HG03432 (cell line): ENCODE results near the gene TMED10.
"Not testable (repeated sequence)": the region's sequence is repeated elsewhere in the genome, so short reads cannot be mapped to it uniquely, and the experiment has no call there.

Source experiments
- ATAC-seq: cut with Tn5 transposase; IDR thresholded peaks from one replicate; pipeline ENCODE4 v1.9.1; 2021; ENCODE audit warnings: mild to moderate bottlenecking, moderate library complexity; ENCODE audit not compliant: unreplicated experiment

The TMED10 gene

DNA sequence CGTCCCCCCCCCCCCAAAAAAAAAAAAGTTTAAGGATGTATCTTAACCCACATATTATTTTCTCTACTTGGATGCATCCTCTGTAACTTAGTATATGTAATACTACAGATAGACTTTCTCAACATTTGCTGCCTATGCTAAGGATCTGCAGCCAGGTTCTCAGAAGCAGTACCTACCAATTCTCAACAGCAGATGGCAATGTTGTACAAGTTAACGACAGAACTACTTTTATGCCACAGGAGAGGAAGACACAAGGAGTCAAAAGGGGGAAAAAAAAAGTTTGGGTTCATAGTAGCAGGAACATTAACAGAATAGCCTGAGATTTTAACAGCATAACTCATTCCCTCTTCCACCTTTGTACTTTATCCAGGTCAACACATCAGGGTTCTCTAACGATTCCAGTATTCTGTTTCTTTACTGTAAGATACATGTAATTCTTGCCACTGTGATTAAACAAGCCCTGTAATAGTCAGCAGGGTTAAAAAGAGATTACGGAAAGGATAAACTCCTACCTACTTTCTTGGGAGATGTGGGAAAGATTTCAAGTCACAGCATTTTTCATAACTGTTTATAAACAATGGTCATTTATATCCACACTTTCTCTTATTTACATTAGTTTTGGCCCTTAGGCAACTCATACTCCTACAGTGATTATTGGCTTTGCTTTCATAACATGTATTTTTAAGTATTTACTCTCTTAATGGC is 43.9 kb downstream of the TMED10 start:
- no peak for ATAC-seq

DNA sequence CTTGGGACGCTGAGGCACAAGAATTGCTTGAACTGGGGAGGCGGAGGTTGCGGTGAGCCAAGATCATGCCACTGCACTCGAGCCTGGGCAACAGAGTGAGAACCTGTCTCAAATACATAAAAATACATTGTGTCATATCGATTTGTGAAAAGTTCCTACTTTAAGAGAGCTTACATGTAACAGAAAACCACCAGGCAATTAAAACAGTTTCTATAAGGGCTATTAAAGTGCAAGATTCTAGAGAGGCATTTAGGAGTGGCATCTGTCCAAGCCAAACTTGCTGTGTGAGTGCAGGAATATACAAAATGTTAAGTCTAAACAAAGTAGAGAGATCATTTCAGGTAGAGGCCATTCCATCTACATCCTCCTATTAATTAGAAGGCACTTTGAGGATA is 47.8 kb downstream of the TMED10 start:
- no peak for ATAC-seq

DNA sequence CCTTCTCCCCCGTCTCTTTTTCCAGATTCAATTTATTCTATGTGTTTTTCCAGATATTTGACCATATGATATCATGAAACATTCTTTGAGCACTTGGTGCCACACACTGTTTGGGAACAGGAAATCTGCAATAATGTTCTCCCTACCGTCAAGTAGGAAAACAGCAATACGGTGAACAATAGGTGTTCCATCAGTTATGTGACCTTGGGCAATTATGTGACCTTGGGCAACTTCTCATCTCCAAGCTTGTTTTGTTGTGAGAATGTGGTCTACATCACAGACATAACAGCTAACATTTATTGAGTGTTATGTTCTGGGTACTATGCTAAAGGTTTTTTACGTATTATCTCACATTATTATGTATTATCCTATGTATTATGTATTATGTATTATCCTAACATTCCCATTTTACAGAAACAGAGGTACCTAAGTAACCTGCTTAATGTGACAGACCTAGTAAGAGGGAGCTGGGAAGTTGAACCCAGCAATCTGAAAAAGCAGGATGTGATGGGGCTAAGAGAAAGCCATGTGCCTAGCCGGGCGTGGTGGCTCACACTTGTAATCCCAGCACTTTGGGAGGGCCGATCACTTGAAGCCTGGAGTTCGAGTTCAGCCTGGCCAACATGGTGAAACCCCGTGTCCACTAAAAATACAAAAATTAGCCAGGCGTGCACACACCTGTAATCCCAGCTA is 48.4 kb downstream of the TMED10 start:
- no peak for ATAC-seq

- ATAC-seq: not testable (repeated sequence)
These were observed 49.0 kb downstream of the TMED10 start for GRCh38 chr14:75127474-75127820.

DNA sequence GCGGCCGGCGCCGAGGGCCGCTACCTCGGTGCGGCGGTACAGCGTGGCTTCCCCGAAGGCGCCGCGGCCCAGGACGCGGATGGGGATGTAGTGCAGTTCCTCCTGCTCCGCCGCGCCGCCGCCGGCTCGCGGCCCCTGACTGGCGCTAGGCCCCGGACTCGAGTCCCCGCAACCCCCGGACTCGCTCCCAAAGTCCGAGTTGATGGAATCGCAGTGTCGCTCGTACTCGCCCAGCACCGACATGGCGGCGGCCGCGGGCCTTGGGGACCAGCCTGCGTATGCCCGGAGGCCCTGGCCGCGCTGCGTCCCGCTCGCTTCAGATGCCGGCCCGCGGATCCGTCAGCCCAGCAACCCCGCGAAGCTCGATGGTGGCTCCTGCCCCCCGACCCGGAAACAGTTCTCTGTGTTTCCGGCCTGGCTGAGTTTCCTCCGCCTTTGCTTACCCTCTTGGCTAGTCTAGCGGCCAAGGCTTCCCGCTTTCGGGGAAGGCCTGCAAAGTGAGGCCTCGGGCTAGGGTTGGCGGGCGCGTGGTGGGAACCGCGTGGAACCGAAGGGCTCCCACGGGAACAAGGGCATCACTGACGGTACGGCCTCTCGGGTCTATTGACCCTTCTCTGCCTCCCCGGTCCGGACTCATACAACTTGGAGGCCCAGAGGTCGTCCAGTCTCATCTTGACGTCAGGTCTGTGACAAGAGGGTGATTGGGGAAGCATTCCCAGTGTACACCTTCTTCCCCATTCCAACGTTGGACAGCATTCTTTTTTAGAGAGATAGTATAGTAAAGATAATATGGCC is 49.5 kb downstream of the TMED10 start, which contains the start of gene NEK9:
Gene NEK9 (minus strand): TSS at position 370 of the 795 bp plus-strand sequence. CDS start 127 bp downstream, at position 243.
- peak; percentile 89 for ATAC-seq

- no peak for ATAC-seq
These were observed 50.3 kb downstream of the TMED10 start for GRCh38 chr14:75126121-75126544.

DNA sequence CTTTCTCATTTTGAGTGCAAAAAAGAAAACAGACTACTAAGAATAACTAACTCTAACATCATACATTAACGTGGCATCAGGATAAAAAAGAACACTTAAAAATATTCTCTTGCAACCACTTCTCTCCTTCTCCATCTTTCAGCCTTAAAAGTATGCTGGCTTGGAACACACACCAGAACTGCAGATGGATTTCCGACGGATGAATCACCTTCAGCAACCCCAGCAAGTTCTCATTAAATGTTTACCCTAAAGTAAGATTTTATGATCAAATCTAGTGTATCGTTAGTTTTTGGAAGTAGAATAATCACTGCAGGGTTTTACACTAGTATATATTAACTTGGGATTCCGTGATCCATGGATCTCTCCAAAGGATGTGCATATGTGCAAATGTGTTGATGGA is 50.8 kb downstream of the TMED10 start:
- ATAC-seq: no peak

DNA sequence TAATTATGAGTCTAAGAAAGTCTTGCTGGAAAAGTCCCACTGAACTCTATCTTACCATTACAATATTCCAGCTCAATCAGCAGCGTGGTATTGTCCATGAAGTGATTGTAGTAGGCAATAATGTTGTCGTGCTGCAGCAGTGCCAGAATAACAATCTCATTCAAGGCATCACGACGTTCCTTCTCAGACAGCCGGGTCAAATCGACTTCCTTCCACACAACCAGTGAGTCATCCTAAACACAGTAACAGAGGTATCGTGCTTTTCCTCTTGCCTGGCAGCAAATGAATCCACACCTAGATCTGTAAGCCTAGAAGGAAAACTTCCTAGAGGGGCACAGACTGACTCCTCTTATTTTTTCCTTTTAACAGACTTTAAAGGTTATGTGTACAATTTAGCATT is 52.4 kb downstream of the TMED10 start:
- no peak for ATAC-seq

DNA sequence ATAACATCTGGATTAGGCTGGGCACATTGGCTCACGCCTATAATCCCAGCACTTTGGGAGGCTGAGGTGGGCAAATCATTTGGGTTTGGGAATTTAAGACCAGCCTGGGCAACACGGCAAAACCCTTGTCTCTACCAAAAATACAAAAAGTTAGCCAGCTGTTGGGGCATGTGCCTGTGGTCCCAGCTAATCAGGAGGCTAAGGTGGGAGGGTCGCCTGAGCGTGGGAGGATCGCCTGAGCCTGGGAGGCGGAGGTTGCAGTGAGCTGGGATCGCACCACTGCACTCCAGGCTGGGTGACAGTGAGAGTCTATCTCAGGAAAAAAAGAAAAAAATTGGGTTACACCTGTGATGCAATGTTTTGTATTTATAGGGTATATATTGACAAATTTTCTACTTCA is 54.9 kb downstream of the TMED10 start:
- ATAC-seq: no peak

DNA sequence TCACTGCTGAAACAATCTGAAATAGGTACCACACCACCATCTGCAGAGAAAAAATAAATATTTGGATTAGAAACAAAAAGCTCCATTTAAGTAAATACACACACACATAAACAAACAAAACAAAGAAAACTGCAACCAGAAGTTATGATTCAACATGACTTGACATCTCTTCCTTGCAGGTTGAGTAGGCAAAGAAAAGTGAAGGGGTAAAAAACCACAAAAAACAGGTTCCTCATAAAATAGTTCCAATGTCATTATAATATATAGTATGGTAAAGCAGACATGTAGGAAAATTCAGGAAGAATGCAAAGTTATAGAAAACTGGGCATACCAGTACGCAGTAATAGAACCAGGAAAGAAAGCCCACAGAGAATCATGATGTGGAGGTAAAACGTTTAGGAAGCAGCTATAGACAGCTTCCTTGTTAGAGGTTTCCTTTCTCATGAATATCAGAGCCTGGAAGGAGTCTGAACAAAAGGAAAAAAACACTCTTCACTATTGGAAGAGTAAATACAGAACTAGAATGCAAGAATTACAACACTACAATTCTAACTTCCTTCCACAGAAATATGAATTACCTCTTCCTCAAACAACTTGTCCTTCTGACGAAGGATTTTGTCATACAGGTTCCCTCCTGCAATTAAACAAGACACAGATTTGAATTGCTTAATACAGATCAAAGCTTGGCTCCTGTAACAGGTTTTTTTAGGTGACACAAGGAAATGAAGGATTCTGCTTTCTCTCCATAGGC is 55.7 kb downstream of the TMED10 start:
- ATAC-seq: no peak

DNA sequence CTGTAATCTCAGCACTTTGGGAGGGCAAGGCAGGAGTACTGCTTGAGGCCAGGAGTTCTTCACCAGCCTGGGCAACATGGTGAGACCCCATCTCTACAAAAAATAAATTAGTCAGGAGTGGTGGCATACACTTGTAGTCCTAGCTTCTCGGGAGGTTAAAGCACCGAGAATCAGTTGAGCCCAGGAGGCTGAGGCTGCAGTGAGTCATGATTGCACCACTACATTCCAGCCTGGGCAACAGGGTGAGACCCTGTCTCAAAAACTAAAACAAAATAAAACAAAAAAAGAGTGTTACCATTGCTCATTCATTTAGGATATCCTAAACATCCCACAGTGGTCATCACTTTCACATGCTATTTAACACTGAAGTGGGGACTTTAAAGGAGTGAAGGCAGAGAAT is 57.4 kb downstream of the TMED10 start:
- ATAC-seq: no peak

- no peak for ATAC-seq
These were observed 62.4 kb downstream of the TMED10 start for GRCh38 chr14:75113932-75114539.

DNA sequence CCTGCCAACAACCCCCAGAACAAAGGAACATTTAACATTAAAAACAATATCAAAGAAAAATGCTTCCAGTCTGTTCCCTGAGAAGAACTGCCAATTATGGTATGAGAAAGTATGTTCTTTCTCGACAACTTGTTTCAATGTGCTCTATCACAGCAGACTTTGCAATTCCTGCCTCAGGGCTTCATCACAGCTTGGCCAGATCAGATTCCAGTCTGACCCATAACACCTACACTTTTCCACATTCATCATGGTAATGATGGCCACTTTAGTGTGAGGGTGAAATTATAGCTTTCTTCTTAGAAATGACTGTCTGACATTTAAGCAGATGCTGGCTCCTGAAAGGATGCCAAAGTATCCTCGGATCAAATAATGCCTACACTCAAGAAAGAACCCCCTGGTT is 66.5 kb downstream of the TMED10 start:
- ATAC-seq: no peak

- no peak for ATAC-seq
These were observed 69.2 kb downstream of the TMED10 start for GRCh38 chr14:75107186-75107585.

GRCh38 chr14:75101491-75101890 is 74.9 kb downstream of the TMED10 start:
- ATAC-seq: no peak

- ATAC-seq: no peak
These were observed 77.7 kb downstream of the TMED10 start for GRCh38 chr14:75098682-75099081.

- no peak for ATAC-seq
These were observed 78.2 kb downstream of the TMED10 start for GRCh38 chr14:75098212-75098611.

- ATAC-seq: no peak
These were observed 79.5 kb downstream of the TMED10 start for GRCh38 chr14:75096959-75097358.

DNA sequence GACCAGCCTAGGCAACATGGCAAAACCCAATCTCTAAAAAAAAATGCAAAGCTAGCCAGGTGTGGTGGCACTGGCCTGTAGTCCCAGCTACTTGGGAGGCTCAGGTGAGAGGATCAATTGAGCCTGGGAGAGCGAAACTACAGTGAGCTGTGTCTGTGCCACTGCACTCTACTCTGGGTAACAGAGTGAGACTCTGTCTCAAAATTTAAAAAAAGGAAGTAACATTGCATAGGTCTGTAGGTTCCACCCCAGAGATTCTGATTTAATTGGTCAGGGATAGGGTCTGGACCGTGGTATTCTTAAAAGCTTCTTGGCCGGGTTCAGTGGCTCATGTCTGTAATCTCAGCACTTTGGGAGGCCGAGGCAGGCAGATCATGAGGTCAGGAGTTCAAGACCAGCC is 80.7 kb downstream of the TMED10 start:
- no peak for ATAC-seq

DNA sequence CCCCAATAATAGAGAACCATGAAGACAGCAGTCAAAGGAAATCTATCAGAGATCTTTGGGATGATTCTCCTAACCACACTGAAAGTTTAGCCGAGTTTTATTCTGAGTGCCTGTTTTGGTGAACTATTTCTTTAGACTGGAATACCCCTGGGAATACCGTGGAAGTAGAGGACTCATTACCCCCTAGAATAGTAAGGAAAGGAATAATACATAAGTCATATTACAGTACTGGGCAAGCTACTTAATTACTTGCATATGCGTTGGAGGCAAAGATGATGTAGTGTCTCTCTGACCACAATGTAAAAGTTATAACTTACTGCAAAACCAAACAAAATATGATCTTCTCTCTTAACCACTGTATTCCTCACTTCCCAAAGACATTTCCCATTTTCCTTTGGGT is 81.5 kb downstream of the TMED10 start:
- no peak for ATAC-seq

- ATAC-seq: no peak
These were observed 83.7 kb downstream of the TMED10 start for GRCh38 chr14:75092698-75093097.
